HL-60 (cell line): ENCODE results near the gene ABCB4.

Source experiments
- DNase-seq, 2 experiments: peaks; one replicate each; pipeline ENCODE4 v3.0.0-alpha.2; 2010 to 2020; ENCODE audit warnings: low read depth in 1 of 2, low spot score in 1 of 2
- H3K27ac ChIP-seq: fragments of 250-450 bp; sonication (Bioruptor Pico); replicated peaks from 2 replicates; pipeline ENCODE4 v1.5.1; 2020; ENCODE audit warnings: mild to moderate bottlenecking, moderate library complexity
- H3K27me3 ChIP-seq: fragments of 250-450 bp; sonication (Bioruptor Pico); 2 replicates; pipeline ENCODE4 v1.5.1; 2021; ENCODE audit warnings: mild to moderate bottlenecking, moderate library complexity; ENCODE audit not compliant: insufficient read depth, poor library complexity, severe bottlenecking
- H3K4me3 ChIP-seq: replicated peaks from 2 replicates; pipeline ENCODE4 v1.5.1; 2011; ENCODE audit warnings: mild to moderate bottlenecking, control low read depth, low read length; ENCODE audit not compliant: insufficient read depth
- GABPA ChIP-seq: IDR thresholded peaks from 2 replicates; pipeline ENCODE4 v1.6.1; 2012; ENCODE audit warnings: low read depth
- POLR2AphosphoS5 ChIP-seq: IDR thresholded peaks from 2 replicates; pipeline ENCODE4 v1.6.1; 2012; ENCODE audit warnings: low read depth
- REST ChIP-seq: IDR thresholded peaks from 2 replicates; pipeline ENCODE4 v1.6.1; 2012; ENCODE audit warnings: low read depth; ENCODE audit not compliant: insufficient replicate concordance
- SPI1 ChIP-seq: IDR thresholded peaks from 2 replicates; pipeline ENCODE4 v1.6.1; 2012; ENCODE audit warnings: low read depth, mild to moderate bottlenecking, borderline replicate concordance
- long read RNA-seq: library from polyadenylated mRNA; unstranded; transcript quantifications from one replicate; pipeline ENCODE4 v2.0.0, GENCODE V29; 2020
- TF ChIP-seq, protein P1 (sequence below): IDR thresholded peaks from one replicate; pipeline ENCODE4 v1.5.1; 2011; ENCODE audit warnings: low read length, control low read depth, inconsistent platforms; ENCODE audit not compliant: insufficient read depth

The ABCB4 gene
- long read RNA-seq = 0 reads

GRCh38 chr7:87475359-87476178 lies at the start of gene ABCB4:
ABCB4 (minus strand) TSS chr7:87475680; CDS start chr7:87475465, 215 bp downstream.
- Histone ChIP-seq H3K27ac (no peak within 1 kb of the TSS), H3K27me3 (peaks cover 37% of the 10 kb centered on the region), H3K4me3 (peak within 1 kb of the TSS; percentile 24)
- DNase-seq = no peak
- TF ChIP-seq GABPA (no peak), SPI1 (no peak), POLR2AphosphoS5 (no peak), REST (no peak)
- TF ChIP-seq, protein P1, sequence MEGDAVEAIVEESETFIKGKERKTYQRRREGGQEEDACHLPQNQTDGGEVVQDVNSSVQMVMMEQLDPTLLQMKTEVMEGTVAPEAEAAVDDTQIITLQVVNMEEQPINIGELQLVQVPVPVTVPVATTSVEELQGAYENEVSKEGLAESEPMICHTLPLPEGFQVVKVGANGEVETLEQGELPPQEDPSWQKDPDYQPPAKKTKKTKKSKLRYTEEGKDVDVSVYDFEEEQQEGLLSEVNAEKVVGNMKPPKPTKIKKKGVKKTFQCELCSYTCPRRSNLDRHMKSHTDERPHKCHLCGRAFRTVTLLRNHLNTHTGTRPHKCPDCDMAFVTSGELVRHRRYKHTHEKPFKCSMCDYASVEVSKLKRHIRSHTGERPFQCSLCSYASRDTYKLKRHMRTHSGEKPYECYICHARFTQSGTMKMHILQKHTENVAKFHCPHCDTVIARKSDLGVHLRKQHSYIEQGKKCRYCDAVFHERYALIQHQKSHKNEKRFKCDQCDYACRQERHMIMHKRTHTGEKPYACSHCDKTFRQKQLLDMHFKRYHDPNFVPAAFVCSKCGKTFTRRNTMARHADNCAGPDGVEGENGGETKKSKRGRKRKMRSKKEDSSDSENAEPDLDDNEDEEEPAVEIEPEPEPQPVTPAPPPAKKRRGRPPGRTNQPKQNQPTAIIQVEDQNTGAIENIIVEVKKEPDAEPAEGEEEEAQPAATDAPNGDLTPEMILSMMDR = no peak

GRCh38 chr7:87518735-87519134 lies 43.3 kb upstream of the ABCB4 start:
- Histone ChIP-seq H3K27me3 (no peaks in the 10 kb centered on the region), H3K27ac (no peak overlapping the region), H3K4me3 (no peak overlapping the region)
- TF ChIP-seq POLR2AphosphoS5 (no peak), SPI1 (no peak), GABPA (no peak)
- TF ChIP-seq, protein P1 = no peak
- DNase-seq = no peak

DNA sequence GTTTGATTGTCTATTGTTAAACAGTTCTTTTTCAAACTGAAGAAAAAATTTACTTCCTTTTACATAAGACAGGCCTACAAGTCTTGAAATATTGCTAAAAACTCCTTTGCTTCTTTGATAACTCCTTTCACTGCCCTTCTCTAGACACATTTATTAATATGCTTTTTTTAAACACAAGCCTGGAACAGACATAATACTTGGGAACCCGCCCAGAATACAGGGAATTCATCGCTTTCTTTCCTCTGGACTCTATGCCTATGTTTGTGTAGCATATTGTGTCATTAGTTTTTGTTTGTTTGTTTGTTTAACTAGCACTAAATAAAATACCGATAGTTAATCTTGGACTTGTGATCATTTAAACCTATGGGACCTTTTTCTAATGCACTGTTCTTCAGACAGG lies 42.4 kb upstream of the ABCB4 start:
- DNase-seq = no peak
- no peaks in the 10 kb centered on the region for H3K27me3 ChIP-seq
- no peak overlapping the region for H3K27ac ChIP-seq
- TF ChIP-seq POLR2AphosphoS5 (no peak), SPI1 (no peak), GABPA (no peak)
- TF ChIP-seq, protein P1 = no peak
- no peak overlapping the region for H3K4me3 ChIP-seq

GRCh38 chr7:87517136-87517815 lies 41.8 kb upstream of the ABCB4 start:
- no peak overlapping the region for H3K27ac ChIP-seq
- peak; percentile 29 to 37 for DNase-seq
- no peak overlapping the region for H3K4me3 ChIP-seq
- H3K27me3 ChIP-seq = no peaks in the 10 kb centered on the region
- TF ChIP-seq, protein P1 = no peak
- TF ChIP-seq SPI1 (no peak), POLR2AphosphoS5 (no peak), GABPA (no peak), REST (no peak)
